Iris pigment epithelial cell (primary cell): ENCODE measurements around the gene LMNA.

Experiments
- DNase-seq: peaks from one replicate; pipeline ENCODE4 v3.0.0-alpha.2; 2011; ENCODE audit warnings: low read depth

Gene LMNA

GRCh38 chr1:156143765-156144489, 29.4 kb downstream of the LMNA start:
- DNase-seq, result no peak

GRCh38 chr1:156144742-156145141, 30.2 kb downstream of the LMNA start:
- DNase-seq, result no peak

- no peak for DNase-seq
These were observed 31.1 kb downstream of the LMNA start for GRCh38 chr1:156145650-156146019.

GRCh38 chr1:156146020-156146768, 31.7 kb downstream of the LMNA start:
- peak; percentile 90 for DNase-seq

GRCh38 chr1:156146769-156147405, 32.4 kb downstream of the LMNA start:
- DNase-seq, result no peak

- no peak for DNase-seq
These were observed 33.7 kb downstream of the LMNA start for GRCh38 chr1:156148216-156148615.

GRCh38 chr1:156149374-156150332, 35.1 kb downstream of the LMNA start:
- DNase-seq, result no peak

- DNase-seq, result no peak
These were observed 36.0 kb downstream of the LMNA start for GRCh38 chr1:156150333-156151011.

- peak; percentile 78 for DNase-seq
These were observed 36.7 kb downstream of the LMNA start for GRCh38 chr1:156151093-156151688.

GRCh38 chr1:156152628-156153027, 38.1 kb downstream of the LMNA start:
- DNase-seq, result no peak

GRCh38 chr1:156153362-156153761, 38.9 kb downstream of the LMNA start, which contains the start of gene SEMA4A:
Gene SEMA4A (plus strand): TSS chr1:156153585. CDS start chr1:156154579, 994 bp downstream.
- DNase-seq, result no peak

GRCh38 chr1:156154317-156154749, 39.8 kb downstream of the LMNA start:
- no peak for DNase-seq

- DNase-seq, result no peak
These were observed 41.4 kb downstream of the LMNA start for GRCh38 chr1:156155756-156156510.

GRCh38 chr1:156157506-156157905, 43.0 kb downstream of the LMNA start:
- no peak for DNase-seq

- DNase-seq, result no peak
These were observed 43.5 kb downstream of the LMNA start for GRCh38 chr1:156157966-156158365.

GRCh38 chr1:156160000-156160742, 45.7 kb downstream of the LMNA start:
- DNase-seq, result no peak

GRCh38 chr1:156160743-156161171, 46.2 kb downstream of the LMNA start:
- DNase-seq, result peak; percentile 76

GRCh38 chr1:156162430-156163037, 48.0 kb downstream of the LMNA start:
- no peak for DNase-seq

- DNase-seq, result no peak
These were observed 49.2 kb downstream of the LMNA start for GRCh38 chr1:156163712-156164111.
